Measurements from ENCODE around the gene SNX1. TPM values are rescaled to one million over a fixed set of nuclear protein-coding genes. Genes with fewer than 3 reads are reported as not detected.

SNX1 gene
- total RNA-seq, 3 donors from 2014 or later (not counting 1 experiment from before 2014, with no cell fraction given), result 110 to 141 (median 111) TPM

DNA sequence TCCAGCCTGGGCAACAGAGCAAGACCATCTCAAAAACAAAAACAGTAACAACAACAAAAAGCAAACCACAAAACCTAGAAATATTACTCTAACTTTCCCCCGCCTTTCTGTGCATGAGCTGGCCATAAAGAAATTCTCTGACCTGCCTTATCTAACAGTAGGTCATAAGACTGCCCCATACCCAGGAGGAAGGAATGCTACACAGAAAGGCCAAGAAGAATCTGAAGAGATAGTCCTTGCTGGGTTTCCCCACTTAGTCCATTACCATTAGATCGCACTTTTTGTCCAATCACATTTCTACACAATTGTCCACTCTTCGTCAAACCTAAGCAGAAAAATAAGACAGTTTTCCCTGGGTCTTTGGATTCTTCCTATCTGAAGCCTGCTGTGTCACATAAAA, 25.7 kb upstream of the SNX1 start:
- H3K27me3 Mint-ChIP-seq (ENCODE audit: low read depth in 2 of 2), result no peaks in the 10 kb centered on the region

DNA sequence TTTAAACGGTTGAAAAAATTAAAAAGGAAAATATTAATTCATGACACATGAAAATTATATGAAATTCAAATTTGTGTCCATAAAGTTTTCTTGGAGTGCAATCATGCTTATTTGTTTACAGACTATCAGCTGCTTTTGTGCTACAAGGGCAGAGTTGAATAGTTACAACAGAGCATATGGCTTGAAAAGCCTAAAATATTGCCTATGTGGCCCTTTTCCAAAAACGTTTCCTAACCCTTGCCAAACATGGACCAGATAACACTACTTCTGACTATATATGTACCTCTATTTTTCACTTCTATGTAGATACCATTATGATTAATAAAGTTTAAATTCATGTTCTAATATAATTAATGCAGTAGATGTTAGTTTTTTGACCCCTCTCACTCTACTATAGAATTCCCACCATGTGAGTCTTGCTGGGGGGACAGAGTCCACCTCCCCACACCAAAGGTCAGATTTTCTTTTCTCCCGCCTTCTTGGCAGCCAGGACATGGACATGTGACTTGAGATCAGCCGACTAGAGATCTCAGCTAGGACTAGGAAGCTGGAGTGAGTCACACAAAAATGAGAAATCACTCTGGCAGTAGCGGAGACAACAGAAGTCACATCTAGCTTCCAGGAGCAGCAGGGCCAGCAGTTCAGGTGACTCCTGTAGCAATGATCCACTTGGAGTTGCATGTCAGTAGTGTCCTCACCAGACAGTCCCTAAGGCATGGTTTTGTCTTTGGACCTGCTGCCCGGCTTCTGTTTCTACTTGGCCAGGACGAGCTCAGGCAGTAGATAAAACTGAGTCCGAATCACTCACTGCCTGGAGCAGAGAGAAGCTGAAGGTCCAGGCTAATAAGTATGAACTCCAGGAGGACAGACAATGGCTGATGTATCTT, 24.6 kb upstream of the SNX1 start:
- WGBS (ENCODE audit: insufficient coverage), result 96% methylated on average over 7 of the region's 8 CpGs
- Mint-ChIP-seq H3K9me3 (no peaks in the 10 kb centered on the region), H3K27ac (no peak overlapping the region), H3K4me1 (peaks cover 3 to 13% of the 10 kb centered on the region in 2 donors), H3K27me3 (ENCODE audit: low read depth in 2 of 2) (no peaks in the 10 kb centered on the region), H3K4me3 (no peak overlapping the region), H3K36me3 (no peaks in the 10 kb centered on the region)
- no peak overlapping the region for H3K4me3 ChIP-seq (ENCODE audit: low read length)
- H3K4me1 ChIP-seq (ENCODE audit: control insufficient read depth, insufficient read depth, low read length), result peaks cover 5% of the 10 kb centered on the region
- H3K27me3 ChIP-seq (ENCODE audit: control insufficient read depth, insufficient read depth, low read length), result no peaks in the 10 kb centered on the region
- TF ChIP-seq, protein P1, sequence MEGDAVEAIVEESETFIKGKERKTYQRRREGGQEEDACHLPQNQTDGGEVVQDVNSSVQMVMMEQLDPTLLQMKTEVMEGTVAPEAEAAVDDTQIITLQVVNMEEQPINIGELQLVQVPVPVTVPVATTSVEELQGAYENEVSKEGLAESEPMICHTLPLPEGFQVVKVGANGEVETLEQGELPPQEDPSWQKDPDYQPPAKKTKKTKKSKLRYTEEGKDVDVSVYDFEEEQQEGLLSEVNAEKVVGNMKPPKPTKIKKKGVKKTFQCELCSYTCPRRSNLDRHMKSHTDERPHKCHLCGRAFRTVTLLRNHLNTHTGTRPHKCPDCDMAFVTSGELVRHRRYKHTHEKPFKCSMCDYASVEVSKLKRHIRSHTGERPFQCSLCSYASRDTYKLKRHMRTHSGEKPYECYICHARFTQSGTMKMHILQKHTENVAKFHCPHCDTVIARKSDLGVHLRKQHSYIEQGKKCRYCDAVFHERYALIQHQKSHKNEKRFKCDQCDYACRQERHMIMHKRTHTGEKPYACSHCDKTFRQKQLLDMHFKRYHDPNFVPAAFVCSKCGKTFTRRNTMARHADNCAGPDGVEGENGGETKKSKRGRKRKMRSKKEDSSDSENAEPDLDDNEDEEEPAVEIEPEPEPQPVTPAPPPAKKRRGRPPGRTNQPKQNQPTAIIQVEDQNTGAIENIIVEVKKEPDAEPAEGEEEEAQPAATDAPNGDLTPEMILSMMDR (IDR thresholded peaks at IDR 0.05), result no peak
- ATAC-seq (no peak), DNase-seq (no peak)
- no peak overlapping the region for H3K27ac ChIP-seq (ENCODE audit: low read length)
- peaks cover 26% of the 10 kb centered on the region for H3K36me3 ChIP-seq (ENCODE audit: control insufficient read depth, insufficient read depth, low read length)
- intact Hi-C loops (cut with micrococcal nuclease), result no loop called here
- H3K9me3 ChIP-seq (ENCODE audit: control insufficient read depth, insufficient read depth, low read length), result no peaks in the 10 kb centered on the region

More for the DNA sequence above, 25.7 kb upstream of the SNX1 start:
- Histone ChIP-seq H3K9me3 (ENCODE audit: control insufficient read depth, insufficient read depth, low read length) (no peaks in the 10 kb centered on the region), H3K27me3 (ENCODE audit: control insufficient read depth, insufficient read depth, low read length) (no peaks in the 10 kb centered on the region), H3K36me3 (ENCODE audit: control insufficient read depth, insufficient read depth, low read length) (peaks cover 25% of the 10 kb centered on the region), H3K4me1 (ENCODE audit: control insufficient read depth, insufficient read depth, low read length) (peaks cover 5% of the 10 kb centered on the region), H3K4me3 (ENCODE audit: low read length) (no peak overlapping the region), H3K27ac (ENCODE audit: low read length) (no peak overlapping the region)
- Mint-ChIP-seq H3K4me1 (peaks cover 0 to 10% of the 10 kb centered on the region in 2 donors), H3K36me3 (no peaks in the 10 kb centered on the region), H3K4me3 (no peak overlapping the region), H3K9me3 (no peaks in the 10 kb centered on the region), H3K27ac (no peak overlapping the region)
- 98% methylated on average over 3 of the region's 3 CpGs for WGBS (ENCODE audit: insufficient coverage)
- no peak for ATAC-seq
- DNase-seq, result no peak
- intact Hi-C loops (cut with micrococcal nuclease), result no loop called here
- TF ChIP-seq, protein P1 (IDR thresholded peaks at IDR 0.05), result no peak

DNA sequence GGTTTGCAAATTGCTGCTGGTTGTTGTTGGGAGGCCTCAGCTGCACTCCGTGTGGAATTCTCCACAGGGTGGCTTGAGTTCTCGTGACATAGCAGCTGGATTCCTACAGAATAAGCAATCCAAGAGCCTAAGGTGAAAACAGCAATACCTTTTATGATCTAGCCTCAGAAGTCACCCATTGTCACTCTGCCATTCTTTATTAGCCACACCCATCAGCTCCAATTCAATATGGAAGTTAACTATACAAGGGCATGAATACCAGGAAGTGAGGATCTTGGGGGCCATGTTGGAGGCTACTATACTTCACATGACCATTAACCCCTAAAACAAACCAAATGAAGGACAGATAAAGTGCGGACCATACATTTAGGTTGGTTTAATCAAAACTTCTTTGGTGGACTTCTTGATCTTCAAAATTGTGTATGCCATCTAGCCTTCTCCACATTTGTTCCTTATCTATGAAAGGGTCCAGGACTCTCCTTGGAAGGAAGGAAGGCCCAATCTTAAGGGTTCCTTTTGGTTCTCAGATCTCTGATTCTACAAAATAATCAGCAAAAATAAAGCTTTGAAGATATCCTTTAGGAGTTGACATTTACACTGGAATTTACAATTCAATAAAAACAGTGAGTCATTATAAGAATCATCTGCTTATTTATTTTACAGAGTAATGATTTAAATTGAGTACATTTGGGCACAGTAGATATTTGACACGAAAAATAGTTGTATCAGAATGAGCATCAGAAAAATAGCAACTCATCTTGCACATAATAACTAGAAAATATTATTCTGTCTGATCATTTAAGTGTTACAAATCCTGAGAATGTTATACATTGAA, 23.6 kb upstream of the SNX1 start:
- Histone ChIP-seq H3K36me3 (ENCODE audit: control insufficient read depth, insufficient read depth, low read length) (peaks cover 26% of the 10 kb centered on the region), H3K9me3 (ENCODE audit: control insufficient read depth, insufficient read depth, low read length) (no peaks in the 10 kb centered on the region), H3K27ac (ENCODE audit: low read length) (no peak overlapping the region), H3K4me1 (ENCODE audit: control insufficient read depth, insufficient read depth, low read length) (peaks cover 5% of the 10 kb centered on the region), H3K27me3 (ENCODE audit: control insufficient read depth, insufficient read depth, low read length) (no peaks in the 10 kb centered on the region), H3K4me3 (ENCODE audit: low read length) (no peak overlapping the region)
- Mint-ChIP-seq H3K27me3 (ENCODE audit: low read depth in 2 of 2) (no peaks in the 10 kb centered on the region), H3K4me1 (peaks cover 5 to 15% of the 10 kb centered on the region in 2 donors), H3K36me3 (no peaks in the 10 kb centered on the region), H3K4me3 (no peak overlapping the region), H3K9me3 (no peaks in the 10 kb centered on the region), H3K27ac (no peak overlapping the region)
- ATAC-seq, result no peak
- WGBS (ENCODE audit: insufficient coverage), result 98% methylated on average over 3 of the region's 4 CpGs
- no peak for DNase-seq
- TF ChIP-seq, protein P1 (IDR thresholded peaks at IDR 0.05), result no peak
- intact Hi-C loops (cut with micrococcal nuclease), result no loop called here

All from natural killer cell (primary cell).